Measurements from ENCODE around the gene ACSM2B.
"Not testable (repeated sequence)": the region's sequence is repeated elsewhere in the genome, so short reads cannot be mapped to it uniquely, and the experiment has no call there.

Gene ACSM2B

DNA sequence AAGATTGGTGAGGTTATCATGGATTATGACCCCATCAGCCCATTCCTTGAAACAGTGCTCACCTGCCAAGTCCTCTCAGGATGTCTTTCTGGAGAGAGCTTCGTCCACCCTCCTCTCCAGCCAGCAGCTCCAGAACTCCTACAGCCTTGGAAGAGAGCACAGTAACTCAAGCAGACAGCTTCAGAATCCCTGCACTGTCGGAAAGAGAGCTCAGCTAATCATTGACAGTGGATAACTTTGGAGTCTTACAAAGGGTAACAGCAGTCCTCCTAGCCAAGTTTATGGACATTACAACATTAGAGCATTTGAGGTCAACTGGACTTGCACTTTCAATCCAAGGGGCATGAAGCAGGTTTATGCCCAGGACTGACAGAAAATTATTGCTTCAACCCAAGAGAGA lies at the start of gene ACSM2B:
ACSM2B (minus strand) TSS at position 223 of the 400 bp plus-strand sequence. CDS start 11,522 bp downstream, outside the sequence.
- H3K27ac ChIP-seq; DNase-seq; H3K36me3 ChIP-seq (replicated peaks); in situ Hi-C loops (cut with HindIII; ENCODE audit: low pct_ligation_motif_present, low sequenced_read_pairs); H3K27me3 ChIP-seq (replicated peaks); H3K4me3 ChIP-seq (ENCODE audit: low read depth, low read length): not testable (repeated sequence)

- H3K4me3 ChIP-seq (ENCODE audit: low read depth, low read length) = no peak overlapping the region
- H3K27me3 ChIP-seq (replicated peaks) = no peaks in the 10 kb centered on the region
- H3K36me3 ChIP-seq (replicated peaks) = no peaks in the 10 kb centered on the region
- TF ChIP-seq, protein P1, sequence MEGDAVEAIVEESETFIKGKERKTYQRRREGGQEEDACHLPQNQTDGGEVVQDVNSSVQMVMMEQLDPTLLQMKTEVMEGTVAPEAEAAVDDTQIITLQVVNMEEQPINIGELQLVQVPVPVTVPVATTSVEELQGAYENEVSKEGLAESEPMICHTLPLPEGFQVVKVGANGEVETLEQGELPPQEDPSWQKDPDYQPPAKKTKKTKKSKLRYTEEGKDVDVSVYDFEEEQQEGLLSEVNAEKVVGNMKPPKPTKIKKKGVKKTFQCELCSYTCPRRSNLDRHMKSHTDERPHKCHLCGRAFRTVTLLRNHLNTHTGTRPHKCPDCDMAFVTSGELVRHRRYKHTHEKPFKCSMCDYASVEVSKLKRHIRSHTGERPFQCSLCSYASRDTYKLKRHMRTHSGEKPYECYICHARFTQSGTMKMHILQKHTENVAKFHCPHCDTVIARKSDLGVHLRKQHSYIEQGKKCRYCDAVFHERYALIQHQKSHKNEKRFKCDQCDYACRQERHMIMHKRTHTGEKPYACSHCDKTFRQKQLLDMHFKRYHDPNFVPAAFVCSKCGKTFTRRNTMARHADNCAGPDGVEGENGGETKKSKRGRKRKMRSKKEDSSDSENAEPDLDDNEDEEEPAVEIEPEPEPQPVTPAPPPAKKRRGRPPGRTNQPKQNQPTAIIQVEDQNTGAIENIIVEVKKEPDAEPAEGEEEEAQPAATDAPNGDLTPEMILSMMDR (IDR thresholded peaks at IDR 0.05; ENCODE audit: low read depth, low read length, missing control alignments) = no peak
- in situ Hi-C loops (cut with HindIII; ENCODE audit: low pct_ligation_motif_present, low sequenced_read_pairs) = no loop called here
- no peak for DNase-seq
- H3K27ac ChIP-seq = no peak overlapping the region
Observed at GRCh38 chr16:20624882-20625807, 49.0 kb upstream of the ACSM2B start.

GRCh38 chr16:20624205-20624604 lies 48.0 kb upstream of the ACSM2B start:
- no peaks in the 10 kb centered on the region for H3K36me3 ChIP-seq (replicated peaks)
- TF ChIP-seq, protein P1 (IDR thresholded peaks at IDR 0.05; ENCODE audit: low read depth, low read length, missing control alignments) = no peak
- H3K27me3 ChIP-seq (replicated peaks) = no peaks in the 10 kb centered on the region
- in situ Hi-C loops (cut with HindIII; ENCODE audit: low pct_ligation_motif_present, low sequenced_read_pairs) = no loop called here
- DNase-seq = no peak
- no peak overlapping the region for H3K4me3 ChIP-seq (ENCODE audit: low read depth, low read length)
- H3K27ac ChIP-seq = no peak overlapping the region

- H3K27me3 ChIP-seq (replicated peaks) = no peaks in the 10 kb centered on the region
- TF ChIP-seq, protein P1 (IDR thresholded peaks at IDR 0.05; ENCODE audit: low read depth, low read length, missing control alignments) = no peak
- no peak overlapping the region for H3K4me3 ChIP-seq (ENCODE audit: low read depth, low read length)
- no peak overlapping the region for H3K27ac ChIP-seq
- H3K36me3 ChIP-seq (replicated peaks) = no peaks in the 10 kb centered on the region
- in situ Hi-C loops (cut with HindIII; ENCODE audit: low pct_ligation_motif_present, low sequenced_read_pairs) = no loop called here
- no peak for DNase-seq
Observed at GRCh38 chr16:20622498-20622870, 46.3 kb upstream of the ACSM2B start.

- no peaks in the 10 kb centered on the region for H3K27me3 ChIP-seq (replicated peaks)
- H3K4me3 ChIP-seq (ENCODE audit: low read depth, low read length) = no peak overlapping the region
- no peak overlapping the region for H3K27ac ChIP-seq
- H3K36me3 ChIP-seq (replicated peaks) = no peaks in the 10 kb centered on the region
- TF ChIP-seq, protein P1 (IDR thresholded peaks at IDR 0.05; ENCODE audit: low read depth, low read length, missing control alignments) = no peak
- DNase-seq = no peak
- in situ Hi-C loops (cut with HindIII; ENCODE audit: low pct_ligation_motif_present, low sequenced_read_pairs) = no loop called here
Observed at GRCh38 chr16:20621406-20621805, 45.2 kb upstream of the ACSM2B start.

GRCh38 chr16:20620770-20621169 lies 44.6 kb upstream of the ACSM2B start:
- Histone ChIP-seq H3K27me3 (replicated peaks) (no peaks in the 10 kb centered on the region), H3K36me3 (replicated peaks) (no peaks in the 10 kb centered on the region), H3K4me3 (ENCODE audit: low read depth, low read length) (no peak overlapping the region), H3K27ac (no peak overlapping the region)
- DNase-seq = no peak
- TF ChIP-seq, protein P1 (IDR thresholded peaks at IDR 0.05; ENCODE audit: low read depth, low read length, missing control alignments) = no peak
- in situ Hi-C loops (cut with HindIII; ENCODE audit: low pct_ligation_motif_present, low sequenced_read_pairs) = no loop called here

Data from brain microvascular endothelial cell (primary cell).